Epithelial cell of proximal tubule (primary cell): ENCODE results near the gene OR4K14. TPM values are rescaled to one million over a fixed set of nuclear protein-coding genes. Genes with fewer than 3 reads are reported as not detected.
"Not testable (repeated sequence)": the region's sequence is repeated elsewhere in the genome, so short reads cannot be mapped to it uniquely, and the experiment has no call there.

Source experiments
- DNase-seq: peaks from one replicate; pipeline ENCODE4 v3.0.0-alpha.2; 2011; ENCODE audit warnings: low read depth
- H3K4me3 ChIP-seq: 2 replicates; pipeline ENCODE4 v1.5.1; 2011; ENCODE audit warnings: low read depth, mild to moderate bottlenecking, low read length
- total RNA-seq: library from RNA; depleted of rRNA; stranded (reverse); fragments of >200 nt; gene quantifications from 2 replicates; pipeline ENCODE4 v1.2.3, GENCODE V29; 2015
- TF ChIP-seq, protein P1 (sequence below): conservative IDR thresholded peaks from 2 replicates; pipeline ENCODE4 v1.5.1; 2012; ENCODE audit warnings: low read depth, mild to moderate bottlenecking, low read length

Gene OR4K14
- total RNA-seq, 1 donor from 2014 or later: not detected

DNA sequence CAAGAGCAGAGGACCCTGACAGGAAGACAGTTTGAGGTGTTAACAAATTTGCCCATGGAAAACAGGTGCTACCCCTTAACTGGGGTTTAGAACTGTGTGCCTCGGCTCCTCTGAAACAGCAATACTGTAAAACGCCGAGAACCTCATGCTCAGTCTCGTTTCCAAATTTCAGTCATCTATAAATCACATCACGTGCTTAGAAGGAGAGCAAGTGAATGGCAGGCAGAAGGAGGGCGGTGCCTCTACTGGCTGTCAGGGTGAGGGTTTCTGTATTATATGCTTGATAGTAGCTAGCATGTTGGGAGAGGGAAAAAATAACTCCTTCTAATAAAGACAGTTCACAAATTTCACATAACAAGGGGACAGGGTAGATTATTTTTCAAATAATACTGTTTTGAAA is 12.0 kb upstream of the OR4K14 start:
- H3K4me3 ChIP-seq: no peak overlapping the region
- no peak for DNase-seq
- TF ChIP-seq, protein P1, sequence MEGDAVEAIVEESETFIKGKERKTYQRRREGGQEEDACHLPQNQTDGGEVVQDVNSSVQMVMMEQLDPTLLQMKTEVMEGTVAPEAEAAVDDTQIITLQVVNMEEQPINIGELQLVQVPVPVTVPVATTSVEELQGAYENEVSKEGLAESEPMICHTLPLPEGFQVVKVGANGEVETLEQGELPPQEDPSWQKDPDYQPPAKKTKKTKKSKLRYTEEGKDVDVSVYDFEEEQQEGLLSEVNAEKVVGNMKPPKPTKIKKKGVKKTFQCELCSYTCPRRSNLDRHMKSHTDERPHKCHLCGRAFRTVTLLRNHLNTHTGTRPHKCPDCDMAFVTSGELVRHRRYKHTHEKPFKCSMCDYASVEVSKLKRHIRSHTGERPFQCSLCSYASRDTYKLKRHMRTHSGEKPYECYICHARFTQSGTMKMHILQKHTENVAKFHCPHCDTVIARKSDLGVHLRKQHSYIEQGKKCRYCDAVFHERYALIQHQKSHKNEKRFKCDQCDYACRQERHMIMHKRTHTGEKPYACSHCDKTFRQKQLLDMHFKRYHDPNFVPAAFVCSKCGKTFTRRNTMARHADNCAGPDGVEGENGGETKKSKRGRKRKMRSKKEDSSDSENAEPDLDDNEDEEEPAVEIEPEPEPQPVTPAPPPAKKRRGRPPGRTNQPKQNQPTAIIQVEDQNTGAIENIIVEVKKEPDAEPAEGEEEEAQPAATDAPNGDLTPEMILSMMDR: no peak

DNA sequence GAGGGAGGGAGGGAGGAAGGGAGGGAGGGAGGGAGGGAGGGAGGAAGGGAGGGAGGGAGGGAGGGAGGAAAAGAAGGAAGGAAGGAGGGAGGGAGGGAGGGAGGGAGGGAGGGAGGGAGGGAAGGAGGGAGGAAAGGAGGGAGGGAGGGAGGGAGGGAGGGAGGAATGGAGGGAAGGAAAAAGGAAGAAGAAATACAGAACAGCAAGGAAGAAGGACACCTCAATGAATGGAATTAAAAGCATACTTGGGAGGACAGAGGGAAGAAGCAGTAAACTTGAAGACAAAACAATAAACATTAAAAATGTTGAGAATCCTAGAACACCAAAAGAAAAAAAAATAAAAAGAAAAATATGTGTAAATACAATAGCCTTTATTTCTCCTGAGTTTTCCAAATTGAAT is 11.0 kb downstream of the OR4K14 start:
- TF ChIP-seq, protein P1: no peak
- no peak for DNase-seq
- H3K4me3 ChIP-seq: no peak overlapping the region

DNA sequence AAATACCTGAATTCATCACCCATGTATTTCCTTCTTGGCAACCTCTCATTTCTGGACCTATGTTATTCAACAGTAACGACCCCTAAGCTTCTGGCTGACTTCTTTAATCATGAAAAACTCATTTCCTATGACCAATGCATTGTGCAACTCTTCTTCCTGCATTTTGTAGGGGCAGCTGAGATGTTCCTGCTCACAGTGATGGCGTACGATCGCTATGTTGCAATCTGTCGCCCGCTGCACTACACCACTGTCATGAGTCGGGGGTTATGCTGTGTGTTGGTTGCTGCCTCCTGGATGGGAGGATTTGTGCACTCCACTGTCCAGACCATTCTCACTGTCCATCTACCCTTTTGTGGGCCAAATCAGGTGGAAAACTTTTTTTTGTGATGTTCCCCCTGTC is 16.8 kb downstream of the OR4K14 start:
- no peak for DNase-seq
- no peak overlapping the region for H3K4me3 ChIP-seq
- TF ChIP-seq, protein P1: no peak

DNA sequence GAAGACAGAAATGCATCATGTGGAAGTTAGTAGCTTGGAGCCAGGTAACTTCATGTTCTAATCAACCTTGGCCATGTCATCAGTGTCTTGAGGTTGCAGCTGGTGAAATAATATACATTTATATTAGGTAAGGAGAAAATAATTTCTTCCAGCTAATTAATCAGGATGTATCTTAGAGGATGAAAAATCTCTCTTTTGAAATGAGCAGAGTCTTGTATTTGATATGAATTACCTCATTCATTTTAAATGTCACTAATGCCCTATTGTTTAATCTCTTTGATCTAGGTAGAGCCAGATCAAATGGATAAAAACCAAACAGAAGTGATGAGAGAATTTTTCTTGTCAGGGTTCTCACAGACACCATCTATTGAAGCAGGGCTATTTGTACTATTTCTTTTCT is 17.2 kb downstream of the OR4K14 start, which contains the start of gene OR4Q2:
Gene OR4Q2, plus strand, starts transcription at position 301 of the 400 bp plus-strand sequence.
- no peak within 1 kb of the TSS for H3K4me3 ChIP-seq
- DNase-seq: no peak
- TF ChIP-seq, protein P1: no peak

- H3K4me3 ChIP-seq: no peak overlapping the region
- DNase-seq: no peak
- TF ChIP-seq, protein P1: no peak
Observed at GRCh38 chr14:19993438-19993837, 25.7 kb downstream of the OR4K14 start.

GRCh38 chr14:19975291-19975690 is 43.8 kb downstream of the OR4K14 start, which contains the start of gene OR4K15:
Gene OR4K15, plus strand, starts transcription at chr14:19975591. Its CDS starts 0 bp downstream, at chr14:19975591.
- TF ChIP-seq, protein P1: no peak
- H3K4me3 ChIP-seq: no peak within 1 kb of the TSS
- DNase-seq: no peak

DNA sequence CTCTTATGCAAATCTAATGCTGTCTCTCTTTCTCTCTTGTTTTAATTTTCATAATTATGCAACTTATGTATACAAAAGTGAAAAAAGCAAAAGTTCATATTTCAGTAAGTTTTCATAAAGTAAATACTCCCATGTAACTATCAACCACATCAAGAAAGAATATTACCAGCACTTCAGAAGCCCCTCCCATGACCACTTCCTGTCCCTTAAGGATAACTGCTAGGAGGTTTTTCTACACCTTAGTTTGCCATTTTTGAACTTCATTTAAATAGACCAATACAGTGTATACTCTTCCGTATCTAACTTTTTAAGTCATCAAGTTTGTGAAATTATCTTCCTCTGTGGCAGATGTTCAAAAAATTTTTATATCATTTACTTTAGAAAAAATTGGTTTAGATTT is 44.3 kb downstream of the OR4K14 start:
- no peak overlapping the region for H3K4me3 ChIP-seq
- DNase-seq: no peak
- TF ChIP-seq, protein P1: no peak

DNA sequence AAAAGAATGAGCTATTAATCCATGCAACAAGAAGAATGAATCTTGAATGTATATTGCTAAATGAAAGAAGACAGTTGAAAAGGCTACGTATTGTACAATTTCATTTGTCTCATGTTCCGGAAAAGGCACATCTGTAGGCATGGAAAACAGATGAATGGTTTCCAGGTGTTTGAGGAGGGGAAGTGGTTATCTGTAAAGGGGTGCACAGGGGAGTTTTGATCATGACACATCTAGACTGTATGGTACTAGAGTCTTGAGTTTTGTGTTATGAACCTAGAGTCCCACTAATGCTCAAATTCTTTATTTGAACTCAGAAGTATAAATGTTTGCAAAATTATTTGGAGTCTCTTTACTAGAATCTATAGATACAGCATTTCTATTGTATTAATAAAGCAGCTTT is 49.4 kb downstream of the OR4K14 start:
- not testable (repeated sequence) for H3K4me3 ChIP-seq, DNase-seq
